HG03103 (cell line): Measurements from ENCODE around the gene TMPRSS7.
"Not testable (repeated sequence)": the region's sequence is repeated elsewhere in the genome, so short reads cannot be mapped to it uniquely, and the experiment has no call there.

Source experiments
- ATAC-seq: cut with Tn5 transposase; IDR thresholded peaks from one replicate; pipeline ENCODE4 v1.9.1; 2021; ENCODE audit warnings: low read depth; ENCODE audit not compliant: unreplicated experiment

Gene TMPRSS7

GRCh38 chr3:112056451-112056929 is 22.0 kb downstream of the TMPRSS7 start:
- ATAC-seq = no peak

GRCh38 chr3:112059497-112059896 is 25.0 kb downstream of the TMPRSS7 start:
- ATAC-seq = no peak

- ATAC-seq = no peak
Observed at GRCh38 chr3:112061152-112061551, 26.6 kb downstream of the TMPRSS7 start.

GRCh38 chr3:112072387-112073060 is 38.0 kb downstream of the TMPRSS7 start:
- ATAC-seq = not testable (repeated sequence)

GRCh38 chr3:112074006-112074405 is 39.5 kb downstream of the TMPRSS7 start:
- ATAC-seq = no peak

GRCh38 chr3:112074616-112075497 is 40.3 kb downstream of the TMPRSS7 start:
- ATAC-seq = peak; percentile 85

- ATAC-seq = no peak
Observed at GRCh38 chr3:112078125-112079083, 43.9 kb downstream of the TMPRSS7 start.

- no peak for ATAC-seq
Observed at GRCh38 chr3:112083239-112083638, 48.7 kb downstream of the TMPRSS7 start.

- no peak for ATAC-seq
Observed at GRCh38 chr3:112084980-112085705, 50.6 kb downstream of the TMPRSS7 start.

GRCh38 chr3:112085735-112086075 is 51.2 kb downstream of the TMPRSS7 start:
- no peak for ATAC-seq

GRCh38 chr3:112086076-112086854 is 51.7 kb downstream of the TMPRSS7 start, which contains the start of gene C3orf52:
TSS of gene C3orf52 (plus strand) at chr3:112086389. CDS start at chr3:112086408, 19 bp downstream.
- peak; percentile 87 for ATAC-seq

- no peak for ATAC-seq
Observed at GRCh38 chr3:112086875-112087524, 52.5 kb downstream of the TMPRSS7 start.

- no peak for ATAC-seq
Observed at GRCh38 chr3:112087746-112088145, 53.2 kb downstream of the TMPRSS7 start.

- ATAC-seq = no peak
Observed at GRCh38 chr3:112088944-112089343, 54.4 kb downstream of the TMPRSS7 start.

- no peak for ATAC-seq
Observed at GRCh38 chr3:112089956-112090886, 55.7 kb downstream of the TMPRSS7 start.

- ATAC-seq = no peak
Observed at GRCh38 chr3:112090887-112091586, 56.5 kb downstream of the TMPRSS7 start.
